HL-60/S4 treated with retinoic acid at 250 ng/mL for 4 days and 3 days (cell line): ENCODE data around the gene FBXL14.

Experiments used
- in situ Hi-C: fragments of 300-500 bp; cut with MboI; formaldehyde crosslinking; loops from 2 replicates; pipeline ENCODE4 v1.7.0; 2022; ENCODE audit warnings: low sequenced_read_pairs

FBXL14 gene, protein sequence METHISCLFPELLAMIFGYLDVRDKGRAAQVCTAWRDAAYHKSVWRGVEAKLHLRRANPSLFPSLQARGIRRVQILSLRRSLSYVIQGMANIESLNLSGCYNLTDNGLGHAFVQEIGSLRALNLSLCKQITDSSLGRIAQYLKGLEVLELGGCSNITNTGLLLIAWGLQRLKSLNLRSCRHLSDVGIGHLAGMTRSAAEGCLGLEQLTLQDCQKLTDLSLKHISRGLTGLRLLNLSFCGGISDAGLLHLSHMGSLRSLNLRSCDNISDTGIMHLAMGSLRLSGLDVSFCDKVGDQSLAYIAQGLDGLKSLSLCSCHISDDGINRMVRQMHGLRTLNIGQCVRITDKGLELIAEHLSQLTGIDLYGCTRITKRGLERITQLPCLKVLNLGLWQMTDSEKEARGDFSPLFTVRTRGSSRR

DNA sequence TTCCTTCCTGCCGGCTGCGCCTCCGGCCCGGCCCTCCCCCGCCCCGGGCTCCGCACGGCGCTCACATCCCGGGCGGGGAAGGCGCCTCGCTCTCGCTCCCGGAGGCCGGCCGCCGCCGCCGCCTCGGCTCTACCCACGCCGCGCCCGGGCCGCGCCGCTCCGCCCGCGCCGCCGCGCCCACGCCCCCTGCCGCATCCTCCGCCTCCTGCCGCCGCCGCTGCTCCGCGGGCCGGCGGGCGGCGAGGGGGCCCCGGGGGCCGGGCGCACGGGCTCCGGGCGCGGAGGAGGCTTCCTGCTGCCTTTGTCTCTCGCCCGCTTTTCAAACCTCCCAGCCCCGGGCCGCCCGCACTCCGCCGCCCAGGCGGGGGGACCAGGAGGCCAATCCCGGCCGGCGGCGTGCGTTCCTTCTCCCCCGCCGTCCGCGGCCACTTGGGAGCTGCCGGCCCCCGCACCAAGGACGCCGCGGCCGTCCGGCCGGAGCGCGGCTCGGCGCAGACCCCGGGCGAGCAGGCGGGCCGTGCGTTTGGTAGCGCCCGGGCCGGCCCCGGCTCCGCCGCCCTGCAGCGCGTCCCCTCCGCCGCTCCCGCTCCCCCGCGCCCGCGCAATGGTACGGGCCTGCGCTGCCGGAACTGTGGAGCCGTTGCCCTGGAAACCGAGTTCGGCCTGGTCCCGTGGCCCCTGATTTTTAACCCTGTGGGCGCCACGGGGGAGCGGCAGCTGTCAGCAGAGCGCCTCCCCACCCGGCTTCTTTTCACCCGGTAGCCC is at the start of gene FBXL14:
TSS of gene FBXL14 (minus strand) at position 321 of the 765 bp plus-strand sequence. CDS start 515 bp downstream, outside the sequence.
- in situ Hi-C loops: loop anchor here (25.0 kb wide), 1 partner anchor 782 kb away; no protein-coding TSS in a partner anchor

DNA sequence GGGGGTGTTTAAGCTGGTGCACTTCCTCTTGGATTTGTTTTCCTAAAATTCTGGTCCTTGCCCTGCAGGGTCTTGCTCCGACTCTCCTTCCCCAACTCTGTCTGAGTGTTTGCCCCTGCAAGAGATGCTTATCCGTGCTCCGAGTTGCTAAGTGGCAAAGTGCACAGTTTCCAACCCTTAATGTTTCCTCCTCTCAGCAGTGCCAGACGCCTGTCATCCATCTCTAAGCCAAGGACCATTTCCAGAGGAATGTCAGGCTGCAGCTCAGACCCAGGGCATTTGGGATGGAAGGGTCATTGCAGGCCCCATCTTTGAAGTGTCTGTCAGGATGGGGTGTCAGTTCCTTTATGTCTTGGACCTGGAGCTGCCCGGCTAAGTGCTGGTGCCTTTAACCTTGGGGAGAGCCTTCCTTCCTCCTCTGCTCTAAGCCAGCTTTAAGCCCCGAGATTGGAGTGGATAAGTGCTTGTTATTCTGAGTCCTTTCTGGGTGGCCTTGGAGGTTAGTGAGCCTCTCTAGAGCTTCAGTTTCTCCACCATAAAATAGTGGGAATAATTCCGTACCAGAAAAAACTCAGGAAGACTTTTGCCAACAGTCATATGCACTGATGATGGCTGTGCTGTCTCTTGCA is 49.6 kb upstream of the FBXL14 start:
- in situ Hi-C loops: loop anchor here (10.0 kb wide), 1 partner anchor 291 kb away; no protein-coding TSS in a partner anchor

DNA sequence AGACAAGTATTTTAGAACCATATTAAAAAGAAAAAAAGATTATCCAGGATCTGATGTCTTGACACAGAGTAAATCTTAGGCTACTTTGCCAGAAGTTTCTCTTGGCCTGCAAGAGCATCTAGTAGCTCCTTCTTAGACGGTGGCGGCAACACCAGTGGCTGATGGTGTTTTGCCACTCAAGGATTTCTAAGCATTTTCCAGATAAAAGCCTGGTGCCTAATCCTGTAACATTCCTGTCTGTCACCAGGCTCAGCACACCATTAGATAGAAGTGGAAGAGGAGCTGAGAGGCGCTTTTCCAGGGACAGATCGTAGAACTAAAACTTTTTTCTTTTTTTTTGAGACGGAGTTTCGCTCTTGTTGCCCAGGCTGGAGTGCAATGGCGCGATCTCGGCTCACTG is 48.7 kb upstream of the FBXL14 start:
- in situ Hi-C loops: loop anchor here (10.0 kb wide), 1 partner anchor 292 kb away; no protein-coding TSS in a partner anchor

DNA sequence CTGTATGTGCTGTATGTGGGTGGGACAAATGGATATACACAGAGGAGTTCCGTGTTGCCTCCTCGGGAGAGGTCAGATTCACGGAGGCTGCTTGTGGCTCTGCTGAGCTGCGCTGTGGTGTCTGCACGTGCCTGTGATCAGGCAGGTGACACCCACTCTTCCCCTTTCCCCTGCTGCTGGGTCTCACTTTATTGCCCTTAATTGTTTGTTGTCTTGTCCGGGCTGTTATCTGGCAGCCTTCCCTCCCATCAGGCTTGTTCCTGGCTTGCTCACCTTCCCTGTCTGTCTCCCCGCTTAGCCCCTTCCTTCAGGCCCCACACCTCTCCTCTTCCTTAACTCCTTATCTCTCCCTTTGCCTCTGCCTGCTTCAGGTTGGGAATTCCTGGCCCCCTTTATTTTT is 48.1 kb upstream of the FBXL14 start:
- in situ Hi-C loops: loop anchor here (10.0 kb wide), 1 partner anchor 292 kb away; no protein-coding TSS in a partner anchor

DNA sequence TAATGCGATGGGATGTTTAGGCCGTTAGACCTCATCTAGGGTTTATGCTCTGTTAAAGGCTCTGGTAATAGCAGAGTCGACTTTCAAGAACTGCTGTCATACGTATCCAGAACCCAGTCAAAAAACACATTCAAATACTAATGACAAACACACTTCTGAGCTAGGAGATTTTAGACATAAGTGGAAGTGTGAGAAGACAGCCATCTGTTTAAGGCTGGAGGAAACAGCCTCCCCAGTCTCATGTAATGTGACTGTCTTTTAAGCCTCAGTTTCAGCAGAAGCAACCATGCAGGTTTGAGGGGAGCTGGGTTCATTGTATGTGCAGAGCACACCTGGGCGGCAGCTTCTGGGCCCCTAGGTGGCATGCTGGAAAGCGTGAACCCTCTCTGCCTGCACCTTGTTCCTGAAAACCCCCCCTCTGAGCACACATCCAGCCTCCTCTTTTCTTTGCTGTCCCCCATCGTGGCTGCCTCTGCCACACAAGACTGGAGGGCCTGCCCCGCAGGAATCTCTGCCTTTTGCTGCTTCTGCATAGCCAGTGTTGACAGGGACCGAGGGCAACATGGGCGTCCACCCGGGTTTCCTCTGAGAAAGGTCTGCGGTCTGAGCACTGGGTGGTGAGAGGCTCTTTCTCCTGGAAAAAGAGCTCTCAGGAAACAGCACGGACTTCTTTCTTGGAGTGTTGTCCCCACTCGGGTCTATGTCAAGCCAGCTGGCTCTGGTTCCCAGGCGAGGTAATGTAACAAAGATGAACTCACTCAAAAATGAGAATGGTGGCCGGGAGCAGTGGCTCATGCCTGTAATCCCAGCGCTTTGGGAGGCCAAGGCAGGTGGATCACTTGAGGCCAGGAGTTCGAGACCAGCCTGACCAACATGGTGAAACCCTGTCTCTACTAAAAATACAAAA is 46.2 kb upstream of the FBXL14 start:
- in situ Hi-C loops: loop anchor here (10.0 kb wide), 1 partner anchor 294 kb away; no protein-coding TSS in a partner anchor

DNA sequence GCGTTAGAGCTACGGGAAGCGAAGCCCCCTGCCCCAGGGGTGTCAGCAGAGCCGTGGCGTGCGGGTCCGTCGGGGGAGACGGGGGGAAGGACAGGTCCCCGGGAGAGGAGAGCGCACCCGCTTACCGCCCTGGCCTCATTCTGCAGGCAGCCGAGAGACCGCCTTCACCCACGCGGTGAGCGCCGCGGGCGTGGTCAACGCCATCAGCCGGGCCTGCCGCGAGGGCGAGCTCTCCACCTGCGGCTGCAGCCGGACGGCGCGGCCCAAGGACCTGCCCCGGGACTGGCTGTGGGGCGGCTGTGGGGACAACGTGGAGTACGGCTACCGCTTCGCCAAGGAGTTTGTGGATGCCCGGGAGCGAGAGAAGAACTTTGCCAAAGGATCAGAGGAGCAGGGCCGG is 45.2 kb upstream of the FBXL14 start:
- in situ Hi-C loops: no loop called here

DNA sequence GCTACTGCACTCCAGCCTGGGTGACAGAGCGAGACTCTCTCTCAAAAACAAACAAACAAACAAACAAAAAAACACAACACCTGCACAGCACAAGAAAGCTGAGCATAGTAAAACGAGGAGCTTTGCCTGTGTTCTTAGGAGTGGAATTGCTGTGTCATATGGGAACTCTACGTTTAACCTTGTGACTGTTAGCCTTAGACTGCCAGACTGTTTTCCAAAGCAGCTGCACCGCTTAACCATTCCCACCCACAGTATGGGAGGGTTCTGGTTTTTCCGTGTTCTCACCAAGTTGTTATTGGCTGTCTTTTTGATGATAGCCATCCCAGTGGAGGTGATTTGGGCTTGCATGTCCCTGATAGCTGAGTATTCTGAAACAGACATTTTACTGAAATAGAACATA is 43.8 kb upstream of the FBXL14 start:
- in situ Hi-C loops: no loop called here

DNA sequence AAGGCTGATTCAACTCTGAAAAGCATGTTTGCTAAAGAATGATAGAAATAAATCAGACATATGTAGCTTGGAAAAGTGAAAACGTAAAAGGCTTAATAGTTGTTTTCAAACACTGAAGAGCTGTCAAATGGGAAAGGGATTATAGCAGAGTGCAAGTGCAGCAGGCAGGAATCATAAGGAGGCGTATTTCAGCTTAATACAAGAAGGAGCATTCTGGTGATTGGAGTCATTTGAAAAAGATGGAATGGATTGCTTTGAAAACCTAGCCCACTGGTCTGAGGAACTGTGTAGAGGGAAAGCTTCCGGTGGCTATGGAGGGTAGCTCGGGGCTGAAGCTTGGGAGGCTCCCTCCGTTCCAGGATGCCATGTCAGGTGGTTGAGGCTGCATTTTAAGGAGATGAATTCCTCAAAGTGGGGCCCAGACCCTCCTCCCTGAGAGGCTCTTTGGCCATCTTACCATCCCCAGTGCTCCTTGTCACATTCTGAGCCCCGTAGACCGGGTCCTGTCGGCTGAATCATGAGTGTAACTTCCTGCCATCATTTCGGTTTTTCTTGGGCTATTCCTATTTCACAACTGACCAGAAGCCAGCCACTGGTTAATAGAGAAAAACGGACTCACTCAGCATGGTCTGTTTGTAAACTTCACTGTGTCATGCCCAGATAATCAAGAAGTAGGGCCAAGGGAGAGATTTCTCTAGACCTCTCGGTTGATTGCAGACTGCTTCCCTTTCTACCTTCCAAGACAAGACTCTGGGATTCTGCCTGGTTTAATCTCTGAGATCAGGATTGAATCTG is 41.1 kb upstream of the FBXL14 start:
- in situ Hi-C loops: no loop called here

DNA sequence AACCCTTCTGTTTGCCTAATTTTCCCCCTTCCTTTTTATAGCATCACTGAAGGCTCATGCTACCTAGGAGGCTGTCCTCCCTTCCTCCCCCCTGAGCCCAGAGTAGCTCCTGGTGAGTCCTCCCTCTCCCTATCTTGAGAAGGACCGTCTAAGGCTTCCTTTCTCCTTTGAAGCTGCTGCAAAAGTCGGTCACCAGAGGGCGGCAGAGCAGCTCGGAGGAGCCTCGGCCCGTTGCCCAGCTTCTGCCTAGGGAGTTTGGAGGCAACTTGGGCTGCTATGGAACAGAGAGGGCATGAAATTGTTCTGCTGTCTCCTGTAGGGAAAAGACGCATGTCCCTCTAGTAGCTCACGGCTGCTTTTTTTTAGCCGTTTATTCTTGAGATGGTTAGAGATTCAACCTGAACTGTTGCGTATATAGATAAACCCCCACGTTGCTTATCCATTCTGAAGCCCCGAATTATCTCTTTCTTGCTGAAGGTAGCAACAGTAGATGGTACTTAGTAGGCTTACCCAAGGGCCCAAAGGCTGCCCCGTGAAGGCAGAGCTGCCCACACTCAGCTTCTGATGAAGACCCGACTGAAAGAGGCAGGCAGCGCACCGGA is 40.3 kb upstream of the FBXL14 start:
- in situ Hi-C loops: no loop called here

DNA sequence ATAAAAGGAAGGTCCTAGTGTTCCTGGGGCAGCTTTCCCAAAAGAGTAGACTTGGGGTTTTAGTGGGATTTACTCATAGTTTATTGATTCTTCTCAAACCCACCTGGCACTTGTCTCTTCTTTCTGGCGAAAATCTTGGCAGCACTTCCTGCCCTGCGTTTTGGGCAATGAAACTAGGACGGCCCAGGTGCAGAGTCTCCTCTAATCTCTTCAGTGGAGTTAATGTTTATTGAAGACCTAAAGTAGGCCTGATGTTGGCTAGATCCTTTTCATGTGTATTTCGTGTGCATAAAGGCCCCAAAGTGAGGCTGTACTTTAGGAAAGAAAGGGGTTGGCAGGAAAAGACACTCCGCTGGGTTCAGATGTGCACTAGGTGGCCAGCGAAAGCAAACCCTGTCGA is 39.8 kb upstream of the FBXL14 start:
- in situ Hi-C loops: no loop called here

DNA sequence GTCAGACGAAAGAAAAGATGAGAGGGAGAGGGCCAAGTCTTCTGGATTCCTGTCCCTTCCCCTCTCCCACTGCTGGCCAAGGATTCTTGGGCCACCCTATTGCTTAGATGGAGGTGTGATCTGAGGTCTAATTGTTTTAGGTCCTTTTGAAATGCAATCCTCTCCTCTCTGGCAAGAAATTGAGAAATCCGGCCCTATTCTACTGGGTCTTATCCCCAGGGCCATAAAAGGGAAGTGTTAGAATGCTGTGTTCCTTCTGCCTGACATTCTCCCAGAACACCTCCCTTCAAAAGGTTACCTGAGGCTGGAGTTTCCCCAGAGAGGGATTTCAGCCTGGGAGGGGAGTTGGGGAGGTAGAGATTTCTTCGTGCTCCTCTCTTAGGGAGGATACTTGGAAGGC is 39.1 kb upstream of the FBXL14 start:
- in situ Hi-C loops: no loop called here

DNA sequence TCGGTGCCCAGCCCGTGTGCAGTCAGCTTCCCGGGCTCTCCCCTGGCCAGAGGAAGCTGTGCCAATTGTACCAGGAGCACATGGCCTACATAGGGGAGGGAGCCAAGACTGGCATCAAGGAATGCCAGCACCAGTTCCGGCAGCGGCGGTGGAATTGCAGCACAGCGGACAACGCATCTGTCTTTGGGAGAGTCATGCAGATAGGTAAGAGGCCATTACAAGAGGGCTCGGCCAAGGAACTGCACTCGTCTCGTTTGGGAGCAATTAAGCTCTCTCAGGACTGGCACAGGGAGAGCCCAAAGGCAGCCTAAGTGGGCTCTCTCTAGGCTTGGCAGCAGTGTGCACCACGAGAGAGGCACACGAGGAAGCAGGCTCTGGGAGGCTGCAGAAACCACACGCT is 38.3 kb upstream of the FBXL14 start:
- in situ Hi-C loops: no loop called here

DNA sequence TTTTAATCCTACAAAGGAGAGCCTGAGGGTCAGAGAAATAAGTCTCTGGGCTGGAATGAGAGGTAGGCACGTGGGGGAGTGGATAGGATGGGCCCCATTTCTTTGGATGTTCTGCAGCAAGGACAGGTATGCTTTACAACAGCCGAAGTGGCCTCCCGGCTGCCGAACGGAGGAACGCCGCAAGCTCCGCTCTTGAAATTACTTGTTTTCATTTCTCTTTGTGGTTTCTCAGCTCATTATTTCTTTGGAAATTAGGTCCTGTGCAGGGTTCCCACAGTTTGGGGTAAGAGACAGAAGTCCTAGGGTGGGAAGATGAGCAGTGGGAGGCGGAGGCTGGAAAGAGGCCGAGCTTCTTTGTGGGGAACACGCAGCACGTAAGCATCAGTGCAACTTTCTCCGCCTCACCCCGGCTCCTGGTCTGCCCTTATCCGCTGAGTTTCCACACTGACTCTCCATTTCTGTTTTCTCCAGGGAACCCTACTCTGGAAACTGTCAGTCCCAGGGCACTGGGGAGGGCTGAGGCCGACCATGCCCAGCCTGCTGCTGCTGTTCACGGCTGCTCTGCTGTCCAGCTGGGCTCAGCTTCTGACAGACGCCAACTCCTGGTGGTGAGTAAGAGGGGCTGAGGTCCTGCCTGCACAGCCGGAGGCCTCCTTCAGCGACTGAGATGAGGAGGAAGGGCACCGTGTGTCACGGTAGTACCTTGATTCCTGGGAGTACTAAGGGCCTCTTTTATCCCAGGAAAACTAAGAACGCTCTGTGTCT is 36.6 kb upstream of the FBXL14 start:
- in situ Hi-C loops: no loop called here

DNA sequence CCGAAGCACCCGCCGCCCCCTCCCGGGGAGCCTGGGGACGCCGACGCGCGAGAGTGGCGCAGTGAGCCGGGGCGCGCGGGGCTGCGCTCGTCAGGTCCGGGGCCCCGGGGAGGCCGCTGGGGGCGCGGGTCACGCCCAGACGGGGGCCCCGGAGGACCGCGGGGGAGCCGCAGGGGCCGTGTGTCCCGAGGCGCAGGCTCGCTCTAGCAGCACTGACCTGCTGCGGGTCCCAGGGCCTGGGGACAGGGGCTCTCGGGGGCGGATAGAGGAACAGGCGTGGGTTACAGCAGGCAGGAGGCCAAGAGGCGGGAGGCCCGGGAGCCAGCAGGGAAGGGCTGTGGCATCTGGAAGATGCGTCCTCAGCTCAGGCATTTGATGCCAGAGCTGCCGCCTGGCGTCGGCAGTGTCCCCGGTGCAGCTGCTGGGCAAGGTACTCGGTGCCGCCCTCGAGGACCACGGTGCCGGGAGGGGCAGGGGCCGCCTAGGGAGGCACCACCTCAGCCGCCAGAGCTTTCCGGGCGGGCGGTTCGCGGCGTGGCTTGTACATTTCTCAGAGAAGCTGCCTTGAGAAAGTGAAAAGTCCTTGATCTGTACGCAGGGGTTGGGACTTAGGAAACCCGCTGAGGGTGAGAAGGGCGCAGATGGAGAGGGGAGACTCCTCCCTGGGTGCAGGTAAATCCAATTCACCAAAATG is 35.9 kb upstream of the FBXL14 start:
- in situ Hi-C loops: no loop called here

DNA sequence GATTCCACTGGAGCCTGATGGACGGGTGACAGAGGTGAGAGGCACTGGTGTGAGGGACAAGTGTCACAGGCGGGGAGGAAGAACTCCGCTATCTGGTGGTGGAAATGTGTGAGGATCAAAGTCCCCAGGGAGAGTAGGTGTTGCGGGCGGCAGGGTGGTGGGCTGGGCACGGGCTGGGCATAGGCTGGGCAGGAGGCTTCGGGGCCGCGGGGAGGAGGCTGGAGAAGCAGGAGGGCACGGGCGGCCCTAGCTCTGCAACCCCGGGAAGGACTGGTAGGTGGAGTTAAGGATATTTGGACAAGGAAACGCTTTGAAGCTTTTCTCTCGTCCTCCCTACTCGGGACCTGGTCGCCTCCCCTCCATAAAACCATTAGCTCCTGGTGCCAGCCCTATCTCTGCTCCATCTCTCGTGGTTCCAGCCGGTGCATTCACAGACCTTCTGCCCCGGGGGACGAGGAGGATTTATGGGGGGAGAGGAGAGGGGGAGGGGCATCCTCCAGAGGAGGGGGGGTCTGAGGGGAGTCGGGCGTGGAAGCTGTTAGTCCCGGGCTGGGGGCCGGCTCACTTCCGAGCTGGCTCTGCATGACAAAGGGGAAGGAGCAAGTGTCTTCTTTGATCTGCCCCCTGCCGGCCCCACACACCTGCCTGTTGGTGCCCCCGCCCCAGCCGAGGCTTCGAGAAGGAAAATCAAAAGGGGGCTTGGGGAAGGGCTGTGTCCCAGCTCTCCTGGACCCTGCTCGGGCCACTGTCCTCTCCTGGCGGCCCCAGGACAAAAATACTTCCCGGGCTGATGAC is 35.2 kb upstream of the FBXL14 start:
- in situ Hi-C loops: no loop called here

DNA sequence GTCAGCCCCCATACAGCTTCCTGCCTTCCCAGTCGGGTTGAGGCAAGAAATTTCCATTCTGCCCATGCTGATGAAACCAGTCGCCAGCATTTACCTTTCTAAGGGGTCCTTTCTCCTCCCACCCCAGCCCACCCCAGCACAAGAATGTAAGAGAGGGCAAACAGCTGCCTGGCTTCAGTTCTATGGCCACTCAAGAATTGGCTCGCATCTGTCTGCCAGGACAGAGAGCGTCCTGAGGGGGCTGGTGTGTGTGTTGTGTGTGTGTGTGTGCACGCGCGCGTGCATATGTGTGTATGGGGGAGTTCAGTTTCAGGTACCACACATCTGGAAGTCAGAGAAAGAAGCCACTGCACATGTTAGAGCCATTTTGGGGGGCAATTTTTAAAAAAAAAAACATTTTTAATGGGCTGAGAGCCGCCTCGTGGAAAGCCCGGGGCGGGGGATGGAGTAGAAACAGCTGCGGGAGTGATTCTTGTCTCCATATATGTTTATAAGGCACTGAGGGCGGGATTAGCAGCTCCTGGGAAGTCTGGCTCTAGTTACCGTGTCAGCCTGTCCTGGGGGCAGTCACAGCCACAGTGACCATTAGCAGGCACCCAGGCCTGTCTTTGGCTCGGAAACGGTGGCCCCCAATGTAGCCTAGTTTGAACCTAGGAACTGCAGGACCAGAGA is 34.4 kb upstream of the FBXL14 start, which contains the start of gene WNT5B:
TSS of gene WNT5B (plus strand) at position 566 of the 672 bp plus-strand sequence. CDS start 2,124 bp downstream, outside the sequence.
- in situ Hi-C loops: no loop called here
